Forelimb muscle (tissue), 1 donor: ENCODE measurements around the gene BLM. TPM values are rescaled to one million over a fixed set of nuclear protein-coding genes. Genes with fewer than 3 reads are reported as not detected.
"Not testable (repeated sequence)": the region's sequence is repeated elsewhere in the genome, so short reads cannot be mapped to it uniquely, and the experiment has no call there.

Source experiments
- DNase-seq: peaks from one replicate; pipeline ENCODE4 v3.0.0-alpha.2; 2013; ENCODE audit warnings: low read depth
- polyA plus RNA-seq: library from polyadenylated mRNA; unstranded; fragments of 120-200 nt; gene quantifications from one replicate; pipeline ENCODE4 v1.2.1, GENCODE V29; 2013; ENCODE audit not compliant: insufficient read length

The BLM gene
- polyA plus RNA-seq, 1 donor = 4.8 TPM

DNA sequence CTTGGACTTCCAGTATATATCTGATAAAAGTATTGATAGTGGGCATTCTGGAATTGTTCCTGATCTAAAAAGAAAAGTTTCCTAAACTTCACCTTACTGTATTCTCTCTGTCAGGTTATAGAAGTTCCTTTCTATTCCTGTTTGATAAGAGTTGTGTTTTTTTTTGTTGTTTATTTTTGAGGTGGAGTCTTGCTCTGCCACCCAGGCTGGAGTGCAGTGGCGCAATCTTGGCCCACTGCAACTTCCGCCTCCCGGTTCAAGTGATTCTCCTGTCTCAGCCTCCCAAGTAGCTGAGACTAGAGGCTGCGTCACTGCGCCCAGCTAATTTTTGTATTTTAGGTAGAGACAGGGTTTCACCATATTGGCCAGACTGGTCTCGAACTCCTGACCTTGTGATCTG is 13.1 kb downstream of the BLM start:
- DNase-seq = no peak

DNA sequence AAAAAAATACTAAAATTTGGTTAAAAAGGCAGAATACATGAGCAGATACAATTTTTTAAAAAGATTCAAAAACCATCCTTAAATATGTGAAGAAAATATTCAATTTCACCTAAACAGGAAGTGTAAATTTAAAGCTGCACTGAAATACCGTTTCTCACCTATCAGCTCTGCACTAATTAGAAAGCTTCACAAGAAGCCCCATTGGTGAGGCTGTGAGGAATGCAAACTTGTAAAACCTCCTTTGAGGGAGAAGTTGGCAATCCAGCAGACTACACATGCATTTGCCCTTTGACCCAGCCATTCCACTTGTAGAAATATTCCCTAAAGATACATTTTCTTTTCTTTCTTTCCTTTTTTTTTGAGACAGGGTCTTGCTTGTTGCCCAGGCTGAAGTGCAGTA is 18.8 kb downstream of the BLM start:
- DNase-seq = no peak

DNA sequence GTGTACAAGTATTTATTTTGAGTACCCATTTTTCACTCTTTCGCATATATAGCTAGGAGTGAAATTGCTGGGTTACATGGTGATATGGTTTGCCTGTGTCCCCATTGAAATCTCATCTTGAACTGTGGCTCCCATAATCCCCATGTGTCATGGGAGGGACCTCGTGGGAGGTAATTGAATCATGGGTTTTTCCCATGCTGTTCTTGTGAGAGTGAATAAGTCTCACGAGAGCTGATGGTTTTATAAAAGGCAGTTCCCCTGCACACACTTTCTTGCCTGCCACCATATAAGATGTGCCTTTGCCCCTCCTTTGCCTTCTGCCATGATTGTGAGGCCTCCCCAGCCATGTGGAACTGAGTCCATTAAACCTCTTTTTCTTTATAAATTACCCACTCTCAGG is 23.4 kb downstream of the BLM start:
- DNase-seq = not testable (repeated sequence)

DNA sequence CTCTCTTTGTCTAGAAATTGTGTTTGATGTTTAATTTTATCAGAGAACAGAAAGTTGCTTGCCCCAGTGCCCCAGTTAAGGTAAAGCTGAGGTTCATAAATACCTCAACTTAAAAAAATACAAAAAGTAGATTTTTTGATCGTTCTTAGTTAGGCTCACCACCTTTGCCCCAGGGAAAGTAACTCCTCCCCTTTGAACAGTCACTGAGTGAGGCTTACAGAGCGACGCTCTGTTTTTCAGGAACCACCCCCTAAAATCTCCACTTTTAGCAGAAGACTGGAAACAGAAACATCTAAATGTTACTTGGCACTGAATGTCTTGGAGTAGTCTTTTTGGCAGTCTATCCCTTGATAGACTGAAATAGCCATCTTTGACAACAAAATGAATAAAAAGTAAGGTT is 24.9 kb downstream of the BLM start:
- no peak for DNase-seq

DNA sequence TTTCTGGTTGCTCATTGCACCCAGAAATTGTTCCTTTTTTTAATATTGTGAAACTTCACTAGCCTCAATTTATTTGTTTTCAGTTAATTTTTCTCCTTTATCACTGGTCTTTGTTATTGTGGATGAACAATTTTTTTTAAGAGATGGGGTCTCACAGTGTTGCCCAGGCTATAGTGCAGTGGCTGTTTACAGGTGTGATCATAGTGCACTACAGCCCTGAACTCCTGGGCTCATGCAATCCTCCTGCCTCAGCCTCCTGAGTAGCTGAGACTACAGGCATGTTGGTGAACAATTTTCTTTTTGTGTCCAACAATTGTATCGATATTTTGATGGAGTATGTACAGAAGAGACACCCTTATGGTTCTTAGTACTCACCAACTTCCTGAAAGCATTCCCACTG is 26.3 kb downstream of the BLM start:
- DNase-seq = no peak

DNA sequence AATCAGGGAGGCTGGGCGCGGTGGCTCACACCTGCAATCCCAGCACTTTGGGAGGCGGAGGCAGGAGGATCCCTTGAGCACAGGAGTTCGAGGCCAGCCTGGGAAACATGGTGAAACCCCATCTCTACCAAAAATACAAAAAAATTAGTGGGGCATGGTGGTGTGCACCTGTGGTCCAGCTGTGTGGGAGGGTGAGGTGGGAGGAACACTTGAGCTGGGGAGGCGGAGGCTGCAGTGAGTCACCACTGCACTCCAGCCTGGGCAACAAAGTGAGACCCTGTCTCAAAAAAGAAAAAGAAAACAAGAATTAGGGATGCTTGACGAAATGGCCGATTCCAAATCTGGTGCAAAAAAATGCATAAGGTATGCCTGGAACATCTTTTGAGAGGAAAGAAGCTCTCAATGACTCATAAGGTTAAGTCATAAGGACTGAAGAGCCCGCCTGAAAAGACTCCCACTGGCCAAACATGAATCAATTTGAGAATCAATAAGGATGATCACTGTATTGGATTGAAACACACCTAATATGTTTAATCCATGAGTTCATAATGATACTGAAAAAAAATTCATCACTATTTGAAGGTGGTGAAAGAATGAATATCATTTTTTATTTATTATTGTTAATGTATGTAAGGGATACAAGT is 27.7 kb downstream of the BLM start:
- DNase-seq = no peak

DNA sequence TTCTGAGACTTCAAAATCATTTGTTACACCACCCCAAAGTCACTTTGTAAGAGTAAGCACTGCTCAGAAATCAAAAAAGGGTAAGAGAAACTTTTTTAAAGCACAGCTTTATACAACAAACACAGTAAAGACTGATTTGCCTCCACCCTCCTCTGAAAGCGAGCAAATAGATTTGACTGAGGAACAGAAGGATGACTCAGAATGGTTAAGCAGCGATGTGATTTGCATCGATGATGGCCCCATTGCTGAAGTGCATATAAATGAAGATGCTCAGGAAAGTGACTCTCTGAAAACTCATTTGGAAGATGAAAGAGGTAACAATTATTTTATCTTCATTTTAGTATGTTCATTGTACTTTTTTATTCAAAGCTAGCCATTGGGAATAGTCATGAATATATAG is 32.6 kb downstream of the BLM start:
- no peak for DNase-seq

DNA sequence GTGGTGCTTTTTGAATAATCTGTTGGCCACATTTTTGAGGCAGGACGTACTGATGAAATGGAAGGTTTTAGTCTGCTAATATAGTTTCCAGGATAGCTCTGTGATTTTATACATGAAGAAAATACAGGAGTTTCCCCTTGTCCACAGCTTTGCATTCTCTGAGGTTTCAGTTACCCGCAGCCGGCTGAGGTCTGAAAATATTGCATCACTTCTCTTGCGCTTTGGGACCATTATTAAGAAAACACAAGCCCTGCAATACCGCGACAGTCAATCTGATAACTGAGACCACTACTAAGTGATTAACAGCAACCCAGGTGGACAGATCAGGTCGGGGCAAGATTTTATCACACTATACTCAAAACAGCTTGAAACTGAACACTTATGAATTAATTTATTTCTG is 33.0 kb downstream of the BLM start:
- no peak for DNase-seq

DNA sequence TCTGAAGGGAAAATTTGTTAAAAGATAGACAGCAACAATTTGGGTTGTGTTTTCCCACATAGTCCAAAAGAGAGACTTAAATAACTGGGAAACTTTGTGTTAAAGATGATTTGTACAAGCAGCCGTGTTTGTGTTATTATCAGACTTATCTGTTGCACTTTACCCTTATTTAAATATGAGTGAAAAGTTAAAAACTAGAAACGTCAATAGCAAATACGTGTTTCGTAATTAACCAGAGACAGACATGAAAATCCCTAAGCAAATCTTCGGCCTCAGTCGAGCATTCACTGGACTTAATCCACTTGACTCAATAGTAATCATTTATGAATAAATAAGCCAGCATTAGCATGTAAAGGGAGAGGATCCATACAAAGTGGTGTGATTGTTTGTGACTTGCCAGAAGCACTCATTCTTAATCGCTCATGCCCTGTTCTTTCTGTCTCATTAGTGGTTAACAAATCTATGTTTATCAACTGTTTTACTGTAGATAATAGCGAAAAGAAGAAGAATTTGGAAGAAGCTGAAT is 34.2 kb downstream of the BLM start:
- no peak for DNase-seq

DNA sequence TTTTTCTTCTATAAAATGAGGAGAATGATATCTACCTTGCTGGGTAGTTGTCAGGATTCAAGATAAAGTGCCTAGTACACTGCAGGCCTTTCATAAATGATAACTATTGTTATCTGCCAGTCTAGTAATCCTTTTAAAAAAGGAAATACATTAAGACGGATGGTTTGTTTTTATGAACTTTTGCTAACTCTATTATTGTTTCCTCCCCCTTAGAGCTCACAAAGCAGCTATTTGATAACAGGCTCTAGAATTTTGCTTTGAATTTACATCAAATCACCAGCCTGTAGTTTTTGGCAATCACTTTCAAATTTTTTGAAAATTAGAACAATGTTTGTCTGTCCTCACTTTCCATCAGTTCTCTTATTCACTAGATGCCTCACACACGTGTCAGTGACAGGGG is 39.8 kb downstream of the BLM start:
- no peak for DNase-seq

DNA sequence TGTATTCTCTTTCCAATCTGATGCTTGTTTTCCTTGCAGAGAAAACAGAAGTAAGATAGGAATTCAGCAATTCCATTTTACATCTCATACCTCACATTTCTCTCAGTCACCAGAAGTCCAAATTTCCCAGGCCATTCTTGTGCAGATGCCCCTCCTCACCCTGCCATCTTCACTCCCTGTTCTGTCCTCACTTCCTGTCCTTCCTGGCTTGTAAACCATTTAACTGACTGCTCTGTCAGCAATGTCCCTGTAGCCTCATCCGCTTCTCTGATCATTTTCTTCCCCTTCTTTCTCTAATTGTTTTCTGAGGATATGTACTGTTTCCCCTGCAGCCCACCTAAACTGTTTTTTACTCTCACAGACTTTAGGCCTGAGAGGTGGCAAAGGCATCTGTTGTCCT is 40.3 kb downstream of the BLM start:
- no peak for DNase-seq

DNA sequence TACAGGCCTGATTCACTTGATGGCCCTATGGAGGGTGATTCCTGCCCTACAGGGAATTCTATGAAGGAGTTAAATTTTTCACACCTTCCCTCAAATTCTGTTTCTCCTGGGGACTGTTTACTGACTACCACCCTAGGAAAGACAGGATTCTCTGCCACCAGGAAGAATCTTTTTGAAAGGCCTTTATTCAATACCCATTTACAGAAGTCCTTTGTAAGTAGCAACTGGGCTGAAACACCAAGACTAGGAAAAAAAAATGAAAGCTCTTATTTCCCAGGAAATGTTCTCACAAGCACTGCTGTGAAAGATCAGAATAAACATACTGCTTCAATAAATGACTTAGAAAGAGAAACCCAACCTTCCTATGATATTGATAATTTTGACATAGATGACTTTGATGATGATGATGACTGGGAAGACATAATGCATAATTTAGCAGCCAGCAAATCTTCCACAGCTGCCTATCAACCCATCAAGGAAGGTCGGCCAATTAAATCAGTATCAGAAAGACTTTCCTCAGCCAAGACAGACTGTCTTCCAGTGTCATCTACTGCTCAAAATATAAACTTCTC is 43.6 kb downstream of the BLM start:
- DNase-seq = no peak

DNA sequence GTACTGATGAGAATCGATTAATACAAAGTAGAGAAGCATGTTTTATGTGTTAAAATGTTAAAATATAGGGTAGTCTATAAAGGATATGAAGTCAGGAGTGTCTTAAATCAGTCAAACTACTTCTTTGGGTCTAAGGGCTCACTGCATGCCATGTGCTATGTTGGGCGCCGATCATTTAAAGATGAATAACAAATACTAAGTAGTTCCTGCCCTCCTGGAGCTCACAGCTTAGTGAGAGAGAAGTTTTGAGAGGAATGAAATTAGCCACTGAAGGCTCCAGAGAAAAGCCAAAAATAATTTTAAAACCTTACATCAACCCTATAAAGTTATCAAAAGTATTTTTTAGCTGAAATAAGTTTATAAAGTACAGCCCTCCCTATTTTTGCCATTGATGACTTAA is 44.5 kb downstream of the BLM start:
- no peak for DNase-seq

DNA sequence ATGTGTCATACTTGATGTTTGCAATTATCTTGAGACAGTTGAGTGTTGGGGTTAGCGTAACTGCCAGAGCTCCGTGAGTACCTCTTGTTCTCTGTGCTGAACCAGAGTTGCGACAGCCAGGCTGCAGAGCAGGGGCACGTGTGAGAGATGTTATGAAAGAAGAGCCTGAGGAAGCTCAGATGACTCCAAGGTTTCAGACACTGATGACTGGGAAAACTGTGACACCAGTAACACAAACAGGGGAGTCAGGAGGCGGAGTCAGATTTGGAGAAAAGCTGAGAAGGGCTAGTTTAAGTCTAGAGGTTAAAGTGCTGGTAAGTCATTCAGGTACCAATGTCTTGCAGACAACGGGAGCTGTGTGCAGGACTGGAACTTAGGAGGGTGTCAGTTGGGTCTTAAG is 45.0 kb downstream of the BLM start:
- no peak for DNase-seq

DNA sequence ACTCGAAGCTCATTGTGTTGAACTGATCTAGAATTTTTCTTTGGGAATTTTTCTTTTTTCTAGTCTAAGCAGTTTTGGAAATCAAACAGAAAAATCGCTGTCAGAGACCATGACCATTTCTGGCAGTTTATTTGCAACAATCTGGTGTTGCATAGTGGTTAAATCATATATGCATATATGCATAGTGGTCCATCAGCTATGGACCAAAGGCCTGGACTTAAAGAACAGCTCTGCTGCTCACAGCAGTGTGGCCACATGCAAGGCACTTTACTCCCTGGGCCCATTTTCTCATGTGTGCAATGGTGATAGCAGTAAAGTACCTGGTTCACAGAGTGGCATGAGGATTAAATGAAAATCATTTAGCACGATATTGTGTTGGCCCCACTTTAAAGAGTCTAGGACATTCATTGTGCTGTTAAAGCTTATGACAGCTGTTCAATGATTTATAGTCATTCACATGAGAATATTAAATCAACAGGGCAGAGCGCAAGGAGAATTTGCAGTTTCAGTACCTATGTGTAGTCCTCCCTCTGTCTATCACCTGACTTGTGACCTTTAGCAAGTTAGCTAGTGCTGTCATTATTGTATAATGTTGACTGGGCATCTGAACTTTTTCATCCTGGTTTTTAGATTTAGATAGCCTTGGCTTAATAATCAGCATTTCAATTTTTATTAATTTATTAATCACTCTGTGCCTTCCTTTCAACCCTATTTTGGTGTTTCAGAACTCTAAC is 46.4 kb downstream of the BLM start:
- no peak for DNase-seq

DNA sequence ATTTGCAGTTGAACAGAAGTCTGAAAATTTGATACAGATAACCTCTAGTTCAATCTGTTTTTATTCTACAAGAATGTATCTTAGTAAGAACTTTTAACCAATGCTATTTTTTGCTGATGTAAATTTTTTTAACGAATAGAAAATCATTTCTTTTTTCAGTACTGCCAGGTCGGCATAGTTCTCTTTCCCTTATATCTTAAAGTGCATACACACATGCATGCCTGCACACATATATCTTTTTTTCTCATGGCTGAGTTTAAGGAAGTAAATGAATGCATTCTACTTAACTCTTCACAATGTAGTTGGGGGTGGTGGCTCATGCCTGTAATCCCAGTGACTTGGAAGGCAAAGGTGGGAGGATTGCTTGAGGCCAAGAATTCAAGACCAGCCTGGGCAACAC is 48.4 kb downstream of the BLM start:
- DNase-seq = no peak

DNA sequence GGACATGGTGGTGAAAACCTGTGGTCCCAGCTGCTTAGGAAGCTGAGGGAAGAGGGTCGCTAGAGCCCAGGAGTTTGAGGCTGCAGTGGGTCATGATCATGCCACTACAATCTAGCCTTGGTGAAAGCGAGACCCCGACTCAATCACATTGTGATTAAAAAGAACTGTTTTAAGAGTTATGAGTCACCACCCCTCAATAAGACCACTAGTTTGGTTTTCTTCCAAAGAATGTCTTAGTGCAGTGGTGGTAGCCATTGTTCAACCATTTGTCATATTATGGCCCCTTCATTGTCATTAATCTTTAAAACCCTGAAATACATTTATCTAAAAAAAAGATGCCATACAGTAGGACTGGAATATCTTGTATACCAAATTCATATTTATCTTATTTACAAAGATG is 48.8 kb downstream of the BLM start:
- no peak for DNase-seq

DNA sequence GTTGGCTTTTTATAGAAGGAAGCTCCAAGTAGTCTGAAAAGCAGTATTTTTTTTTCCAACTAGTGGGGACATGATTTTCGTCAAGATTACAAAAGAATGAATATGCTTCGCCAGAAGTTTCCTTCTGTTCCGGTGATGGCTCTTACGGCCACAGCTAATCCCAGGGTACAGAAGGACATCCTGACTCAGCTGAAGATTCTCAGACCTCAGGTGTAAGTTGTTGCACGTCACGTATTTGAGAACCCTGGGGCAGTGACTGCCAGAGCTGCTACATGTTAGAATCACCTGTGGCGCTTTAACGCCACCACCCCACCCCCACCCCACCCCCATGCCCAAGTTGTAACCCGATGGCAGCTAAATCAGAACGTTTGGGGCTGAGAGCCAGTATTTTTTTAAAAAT is 52.2 kb downstream of the BLM start:
- no peak for DNase-seq

DNA sequence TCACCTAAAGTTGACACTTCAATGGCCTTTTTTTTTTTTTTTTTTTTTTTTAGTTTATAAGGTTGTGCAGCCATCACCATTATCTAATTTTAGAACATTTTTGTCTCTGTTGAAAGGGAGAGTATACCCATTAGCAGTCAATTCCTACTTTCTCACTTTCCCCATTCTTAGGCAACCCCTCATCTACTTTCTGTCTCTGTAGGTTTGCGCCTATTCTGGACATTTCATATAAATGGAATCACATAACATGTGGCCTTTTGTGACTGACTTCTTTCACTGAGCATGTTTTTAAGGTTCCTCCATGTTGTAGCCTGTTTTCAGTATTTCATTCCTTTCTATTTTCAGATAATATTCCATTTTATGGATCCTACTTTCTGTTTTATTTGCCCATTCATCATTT is 56.3 kb downstream of the BLM start:
- no peak for DNase-seq

DNA sequence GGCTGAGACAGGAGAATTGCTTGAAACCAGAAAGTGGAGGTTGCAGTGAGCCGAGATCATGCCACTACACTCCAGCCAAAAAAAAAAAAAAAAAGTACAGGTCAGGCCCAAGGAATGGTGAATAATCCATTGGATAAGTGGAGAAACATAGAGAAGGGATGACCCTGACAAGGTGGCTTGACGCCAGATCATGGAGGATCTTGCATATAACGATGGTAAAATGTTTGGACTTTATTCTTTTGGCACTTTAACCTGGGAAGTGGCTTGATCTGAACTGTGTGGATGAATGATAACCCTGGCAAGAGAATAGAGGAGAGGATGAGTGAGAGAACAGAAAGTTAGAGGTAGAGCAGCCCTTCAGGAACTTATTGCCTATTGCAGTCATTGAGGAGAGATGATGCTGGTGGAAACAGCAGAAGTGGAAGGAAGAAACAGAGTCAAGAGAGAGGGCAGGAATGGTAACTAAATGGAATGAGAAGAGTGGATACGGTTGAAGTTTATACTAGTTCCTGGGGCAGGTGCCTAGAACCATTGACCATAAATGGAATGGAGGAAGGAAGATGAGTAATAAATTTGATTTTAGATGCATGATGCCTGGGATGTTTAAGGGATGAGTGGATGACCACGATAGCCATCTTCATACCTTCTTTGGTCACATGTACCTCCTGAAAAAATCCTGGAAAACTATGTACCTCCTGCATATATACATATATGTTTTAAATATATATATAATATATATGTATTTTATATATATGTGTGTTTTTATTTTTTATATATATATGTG is 57.8 kb downstream of the BLM start:
- no peak for DNase-seq

DNA sequence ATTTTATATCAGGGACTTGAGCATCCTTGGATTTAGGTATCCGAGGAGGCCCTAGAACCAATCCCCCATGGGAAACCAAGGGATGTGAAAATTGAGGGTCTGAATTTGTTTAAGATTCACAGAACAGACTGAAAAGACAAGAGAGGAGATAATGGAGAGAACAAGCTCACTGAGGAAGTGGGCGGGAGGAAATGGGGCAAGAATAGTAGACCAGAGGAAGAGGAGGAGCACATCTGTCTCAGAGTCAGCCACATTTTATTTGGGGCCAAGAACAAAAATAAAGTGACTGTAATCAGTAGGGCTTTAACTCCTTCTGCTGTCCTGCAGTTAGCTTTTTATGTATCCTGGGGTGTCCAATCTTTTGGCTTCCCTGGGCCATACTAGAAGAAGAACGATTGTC is 63.8 kb downstream of the BLM start:
- DNase-seq = no peak

DNA sequence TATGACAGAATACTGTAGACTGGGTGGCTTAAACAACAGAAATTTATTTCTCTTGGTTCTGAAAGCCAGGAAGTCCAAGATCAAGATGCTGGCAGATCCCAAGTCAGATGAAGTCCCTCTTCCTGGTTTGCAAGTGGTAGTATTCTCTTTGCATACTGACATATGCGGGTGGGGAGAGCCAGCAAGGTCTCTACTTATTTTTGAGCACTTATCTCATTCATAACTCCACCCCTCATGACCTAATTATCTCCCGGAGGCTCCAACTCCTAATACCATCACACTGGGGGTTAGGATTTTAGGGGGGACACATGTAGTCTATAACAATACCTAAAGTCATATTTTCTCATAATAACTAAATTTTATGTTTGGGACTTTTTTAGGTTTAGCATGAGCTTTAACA is 65.3 kb downstream of the BLM start:
- DNase-seq = no peak

DNA sequence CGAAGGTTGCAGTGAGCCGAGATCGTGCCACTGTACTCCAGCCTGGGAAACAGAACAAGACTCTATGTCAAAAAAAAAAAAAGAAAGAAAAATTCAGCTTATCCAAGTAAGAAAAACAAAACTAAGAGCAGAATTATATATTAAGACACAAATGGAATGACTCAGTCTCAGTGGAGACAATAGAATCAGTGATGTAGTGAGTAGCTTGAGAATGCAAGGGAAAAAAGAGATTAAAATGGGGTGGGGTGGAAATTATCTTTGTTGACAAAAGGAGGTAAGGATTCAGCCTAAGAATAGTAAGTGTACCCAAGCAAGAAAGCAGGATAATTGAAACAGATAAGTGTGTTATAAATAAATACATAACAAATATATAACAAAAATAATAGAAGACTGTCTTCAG is 70.7 kb downstream of the BLM start:
- DNase-seq = no peak
